Activated CD4-positive, alpha-beta T cell treated with anti-CD3 and anti-CD28 coated beads, Interleukin-2, amount 50 U/mL, for 16 hours (primary cell): ENCODE data around the gene GNAQ.

ENCODE experiments used
- DNase-seq: peaks from one replicate; pipeline ENCODE4 v3.0.0-alpha.2; 2020

Gene GNAQ

GRCh38 chr9:78030553-78031443 lies 813 bp downstream of the GNAQ start:
- DNase-seq: peak; percentile 62

GRCh38 chr9:78030296-78030552 lies 1.4 kb downstream of the GNAQ start:
- peak; percentile 37 for DNase-seq

- peak; percentile 35 for DNase-seq
Observed at GRCh38 chr9:78029551-78030295, 1.9 kb downstream of the GNAQ start.

GRCh38 chr9:78028926-78029325 lies 2.7 kb downstream of the GNAQ start:
- DNase-seq: no peak

- no peak for DNase-seq
Observed at GRCh38 chr9:78026947-78027346, 4.7 kb downstream of the GNAQ start.

GRCh38 chr9:78026416-78026815 lies 5.2 kb downstream of the GNAQ start:
- DNase-seq: no peak

GRCh38 chr9:78025186-78025585 lies 6.4 kb downstream of the GNAQ start:
- no peak for DNase-seq

- no peak for DNase-seq
Observed at GRCh38 chr9:78023003-78023741, 8.4 kb downstream of the GNAQ start.

GRCh38 chr9:78021697-78022096 lies 9.9 kb downstream of the GNAQ start:
- no peak for DNase-seq

- DNase-seq: no peak
Observed at GRCh38 chr9:78017190-78017693, 14.4 kb downstream of the GNAQ start.

GRCh38 chr9:78015241-78015640 lies 16.4 kb downstream of the GNAQ start:
- no peak for DNase-seq

- DNase-seq: no peak
Observed at GRCh38 chr9:78014776-78015175, 16.8 kb downstream of the GNAQ start.

- DNase-seq: no peak
Observed at GRCh38 chr9:78013934-78014333, 17.7 kb downstream of the GNAQ start.

- no peak for DNase-seq
Observed at GRCh38 chr9:78011049-78011448, 20.6 kb downstream of the GNAQ start.

- DNase-seq: no peak
Observed at GRCh38 chr9:78010445-78010844, 21.2 kb downstream of the GNAQ start.

- DNase-seq: no peak
Observed at GRCh38 chr9:78009186-78009585, 22.4 kb downstream of the GNAQ start.

GRCh38 chr9:78006734-78007133 lies 24.9 kb downstream of the GNAQ start:
- DNase-seq: no peak

- DNase-seq: no peak
Observed at GRCh38 chr9:78005231-78006002, 26.2 kb downstream of the GNAQ start.

- no peak for DNase-seq
Observed at GRCh38 chr9:78004478-78005229, 27.0 kb downstream of the GNAQ start.

- DNase-seq: no peak
Observed at GRCh38 chr9:78003730-78004129, 27.9 kb downstream of the GNAQ start.

- DNase-seq: no peak
Observed at GRCh38 chr9:78001946-78002731, 29.5 kb downstream of the GNAQ start.
